Nucleus accumbens (tissue), 56 donors: Measurements from ENCODE around the gene GOLGA5.
A peak's percentile ranks its signal among the peaks of the same experiment; 100 is the strongest.
"Not testable (repeated sequence)": the region's sequence is repeated elsewhere in the genome, so short reads cannot be mapped to it uniquely, and the experiment has no call there.

Experiments used
- DNase-seq, 56 donors: peaks; one replicate each; lab custom pipeline; 2025; lab: John Stamatoyannopoulos, UW

GOLGA5 gene

GRCh38 chr14:92819680-92820535, 25.8 kb downstream of the GOLGA5 start:
- DNase-seq = not testable (repeated sequence)

- DNase-seq = not testable (repeated sequence)
Observed at GRCh38 chr14:92820536-92820840, 26.4 kb downstream of the GOLGA5 start.

- no peak for DNase-seq
Observed at GRCh38 chr14:92830902-92831301, 36.8 kb downstream of the GOLGA5 start.

DNA sequence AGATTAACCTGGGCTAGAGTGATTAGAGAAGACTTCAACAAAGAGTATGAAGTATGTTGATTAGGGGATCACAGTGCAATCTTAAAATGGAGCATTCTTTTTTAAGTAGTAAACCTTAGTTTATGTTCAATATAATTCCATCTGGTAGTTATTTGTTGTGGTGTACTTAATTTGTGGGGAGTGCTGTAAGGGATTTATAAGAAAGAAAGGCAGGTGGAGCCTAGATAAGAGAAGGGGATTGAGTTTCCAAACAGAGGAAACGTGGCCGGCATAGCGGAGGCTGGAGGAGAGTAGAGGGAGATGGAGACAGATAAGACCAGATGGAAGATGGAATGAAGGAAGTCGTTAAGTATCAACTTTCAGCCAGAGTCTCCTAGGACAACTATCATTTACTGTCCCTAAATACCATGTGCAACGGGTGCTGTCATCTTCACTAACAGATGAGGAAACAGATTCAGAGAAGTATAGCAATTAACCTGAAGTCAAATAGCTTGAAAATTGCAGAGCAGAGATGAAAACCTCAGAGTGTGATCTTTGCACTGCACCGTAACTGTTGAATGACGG, 38.1 kb downstream of the GOLGA5 start:
- no peak for DNase-seq

DNA sequence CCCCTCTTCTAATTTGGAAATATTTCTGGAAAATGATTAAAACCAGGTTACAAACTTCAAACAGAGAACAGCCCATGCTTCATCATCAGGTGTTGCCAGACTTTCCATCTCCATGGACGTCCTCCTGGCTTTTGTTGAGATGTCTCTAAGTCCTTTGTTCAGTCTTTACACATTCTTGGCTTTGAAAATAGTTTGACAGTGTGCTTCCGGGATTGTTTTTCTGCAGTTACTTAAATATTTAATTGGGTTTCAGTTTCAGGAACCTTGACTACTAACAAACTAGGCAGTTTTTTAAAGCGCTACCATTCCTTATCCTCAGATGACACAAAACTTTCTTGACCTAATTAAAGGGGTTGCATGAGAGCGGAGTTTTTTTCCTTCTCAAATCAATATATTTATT, 47.8 kb downstream of the GOLGA5 start:
- no peak for DNase-seq

GRCh38 chr14:92844204-92844603, 50.1 kb downstream of the GOLGA5 start:
- DNase-seq = no peak

- DNase-seq = no peak
Observed at GRCh38 chr14:92846162-92846897, 52.2 kb downstream of the GOLGA5 start.

- DNase-seq = no peak
Observed at GRCh38 chr14:92847278-92847677, 53.2 kb downstream of the GOLGA5 start.

GRCh38 chr14:92847749-92848148, 53.6 kb downstream of the GOLGA5 start:
- DNase-seq = no peak

DNA sequence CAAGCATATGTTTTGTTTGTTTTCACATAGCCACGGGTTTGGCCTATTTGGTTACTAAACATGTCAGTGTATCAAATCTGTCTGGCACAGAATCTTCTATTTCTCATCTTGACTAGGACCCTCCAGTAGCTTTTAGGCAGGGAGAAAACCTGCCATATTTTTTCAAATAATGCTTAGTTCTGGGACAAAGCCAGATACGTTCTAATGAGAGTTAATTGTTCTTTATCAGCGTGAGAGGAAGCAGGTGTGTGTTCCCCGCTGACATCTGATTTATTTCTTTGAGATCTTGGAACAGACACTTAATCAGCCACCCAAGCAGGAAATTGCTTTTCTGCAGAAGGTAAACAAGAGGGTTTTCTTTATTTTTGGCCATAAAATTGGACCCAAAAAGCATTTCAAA, 54.8 kb downstream of the GOLGA5 start:
- no peak for DNase-seq

DNA sequence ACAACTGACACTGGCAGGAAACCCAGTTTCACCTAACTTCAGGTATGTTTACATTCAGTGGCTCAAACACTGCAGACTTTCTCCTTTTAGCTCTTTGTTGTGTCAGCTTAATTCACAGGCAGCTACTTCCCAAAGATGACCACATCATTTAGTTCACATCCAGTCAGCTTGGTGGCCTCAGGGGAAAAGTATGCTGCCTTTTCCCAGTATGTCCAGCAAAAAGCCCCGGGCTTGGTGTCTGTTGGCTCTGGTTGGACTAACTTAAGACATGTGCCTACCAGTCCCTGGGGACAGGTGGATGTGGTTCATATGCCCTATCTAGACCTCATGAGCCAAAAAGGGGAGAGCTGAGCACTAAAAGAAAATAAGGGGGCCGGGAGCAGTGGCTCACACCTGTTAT, 56.4 kb downstream of the GOLGA5 start:
- DNase-seq = no peak

DNA sequence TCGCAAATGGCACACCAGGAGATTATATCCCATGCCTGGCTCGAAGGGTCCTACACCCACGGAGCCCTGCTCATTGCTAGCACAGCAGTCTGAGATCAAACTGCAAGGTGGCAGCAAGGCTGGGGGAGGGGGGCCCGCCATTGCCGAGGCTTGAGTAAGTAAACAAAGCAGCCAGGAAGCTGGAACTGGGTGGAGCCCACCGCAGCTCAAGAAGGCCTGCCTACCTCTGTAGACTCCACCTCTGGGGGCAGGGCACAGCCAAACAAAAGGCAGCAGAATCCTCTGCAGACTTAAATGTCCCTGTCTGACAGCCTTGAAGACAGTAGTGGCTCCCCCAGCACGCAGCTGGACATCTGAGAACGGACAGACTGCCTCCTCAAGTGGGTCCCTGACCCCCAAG, 59.0 kb downstream of the GOLGA5 start:
- not testable (repeated sequence) for DNase-seq

DNA sequence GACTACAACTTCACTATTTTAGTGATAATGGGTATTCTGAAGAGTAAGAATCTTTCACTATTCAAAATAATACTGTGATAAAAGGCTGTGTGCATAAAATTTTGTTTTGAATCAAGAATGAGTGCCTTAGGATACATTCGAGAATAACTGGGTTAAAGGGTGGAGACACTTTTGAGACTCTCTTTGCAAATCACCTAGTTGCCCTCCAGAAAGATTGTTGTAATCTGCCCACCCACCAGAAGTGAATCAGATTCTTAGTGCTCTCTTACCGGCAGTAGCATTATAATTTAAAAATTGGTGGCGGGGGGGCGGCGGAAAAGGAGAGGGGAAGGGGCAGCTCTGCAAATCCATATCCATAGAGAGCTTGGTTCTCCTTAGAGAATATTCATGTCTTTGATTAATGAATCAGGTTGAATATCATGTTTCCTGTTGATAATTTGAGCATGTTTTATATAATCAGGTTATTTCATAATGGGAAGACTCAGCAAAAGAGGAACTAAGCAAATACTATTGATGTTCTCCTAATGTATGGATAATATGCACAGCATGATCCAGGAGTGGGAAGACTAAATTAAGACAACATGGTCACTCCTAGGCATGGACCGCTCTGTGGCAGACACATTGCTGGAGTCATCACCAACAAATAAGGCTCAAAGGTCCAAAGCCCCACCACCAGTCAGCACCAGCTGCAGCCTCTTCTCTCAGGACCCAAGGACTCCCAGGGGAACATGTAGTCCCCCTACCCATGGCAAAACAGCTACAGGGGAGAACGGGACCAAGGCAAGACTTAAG, 66.1 kb downstream of the GOLGA5 start:
- DNase-seq = peak in 1 of 56 donors; percentile 5

DNA sequence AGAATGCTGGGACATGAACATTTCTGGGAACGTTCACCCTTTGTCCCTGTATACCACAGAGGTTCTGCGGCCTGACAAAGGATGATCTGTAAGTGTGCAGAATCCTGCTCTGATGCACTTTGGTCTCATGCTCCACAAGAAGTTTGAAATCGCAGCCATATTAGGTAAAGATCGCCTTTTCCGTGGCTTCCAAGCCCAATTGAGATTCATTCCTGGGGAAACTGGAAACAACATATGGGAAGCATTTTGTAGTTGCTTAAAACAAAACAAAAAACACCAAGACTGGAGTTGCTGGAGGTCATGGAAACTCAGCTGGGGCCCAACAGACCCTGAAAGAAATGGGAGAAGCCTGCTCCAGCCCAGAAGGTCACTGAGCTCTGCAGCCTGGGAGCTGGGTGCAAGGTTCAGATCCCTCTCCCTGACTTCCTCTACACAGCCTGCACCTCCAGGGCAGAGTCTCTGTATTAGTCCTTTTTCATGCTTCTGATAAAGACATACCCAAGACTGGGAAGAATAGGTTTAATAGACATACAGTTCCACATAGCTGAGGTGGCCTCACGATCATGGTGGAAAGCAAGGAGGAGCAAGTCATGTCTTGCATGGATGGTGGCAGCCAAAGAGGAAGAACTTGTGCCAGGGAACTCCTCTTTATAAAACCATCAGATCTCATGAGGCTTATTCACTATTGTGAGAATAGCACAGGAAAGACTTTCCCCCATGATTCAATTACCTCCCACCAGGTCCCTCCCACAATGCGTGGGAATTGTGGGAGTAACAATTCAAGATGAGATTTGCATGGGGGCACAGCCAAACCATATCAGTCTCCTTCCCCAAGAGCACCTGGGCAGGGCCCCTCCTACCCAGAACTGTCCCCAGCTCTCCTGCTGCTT, 68.0 kb downstream of the GOLGA5 start:
- no peak for DNase-seq

DNA sequence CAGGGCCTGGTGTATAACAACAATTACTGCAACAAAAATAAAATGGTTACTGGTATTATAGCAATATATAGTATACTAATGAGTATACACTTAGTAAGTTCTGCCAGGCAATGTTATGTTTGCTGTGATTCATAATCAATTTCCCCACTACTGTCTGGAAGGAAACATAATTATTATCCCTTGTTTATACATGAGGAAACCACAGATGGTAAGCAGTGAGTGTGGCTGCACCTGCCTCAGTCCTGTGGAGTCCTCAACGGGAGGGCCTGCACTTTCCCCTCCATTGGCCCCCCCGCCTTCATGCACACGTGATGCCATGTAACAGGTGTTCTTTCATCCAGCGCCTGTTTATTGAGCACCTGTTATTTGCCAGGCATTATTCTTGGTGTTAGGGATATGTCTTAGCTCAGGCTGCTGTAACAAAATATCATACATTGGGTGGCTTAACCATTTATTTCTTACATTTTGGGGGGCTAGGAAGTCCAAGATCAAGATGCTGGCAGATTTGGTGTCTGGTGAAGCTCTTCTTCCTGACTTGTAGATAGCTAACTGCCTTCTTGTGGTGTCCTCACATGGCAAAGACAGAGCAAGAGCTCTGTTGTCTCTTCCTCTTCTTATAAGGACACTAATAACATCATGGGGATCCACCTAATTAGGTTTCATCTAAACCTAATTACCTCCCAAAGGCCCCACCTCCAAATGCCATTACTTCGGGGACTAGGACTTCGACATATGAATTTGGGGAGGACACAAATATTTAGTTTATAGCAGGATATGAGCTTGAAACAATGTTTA, 69.4 kb downstream of the GOLGA5 start:
- no peak for DNase-seq

DNA sequence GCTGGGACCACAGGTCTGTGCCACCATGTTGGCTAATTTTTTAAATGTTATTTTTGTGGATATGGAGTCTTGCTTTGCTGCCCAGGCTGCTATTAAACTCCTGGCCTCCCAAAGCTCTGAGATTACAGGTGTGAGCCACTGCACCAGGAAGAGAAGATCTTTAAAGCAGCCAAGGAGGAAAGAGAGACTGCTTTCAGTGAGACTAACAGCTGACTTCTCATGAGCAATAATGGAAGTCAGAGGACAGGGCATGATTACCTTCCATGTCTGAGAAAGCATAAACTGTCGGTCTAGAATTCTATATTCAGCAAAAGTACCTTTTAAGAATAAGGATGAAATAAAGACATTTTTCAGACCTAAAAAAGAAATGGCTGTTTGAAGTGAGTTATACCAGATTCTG, 71.6 kb downstream of the GOLGA5 start:
- no peak for DNase-seq

- no peak for DNase-seq
Observed at GRCh38 chr14:92866181-92866752, 72.2 kb downstream of the GOLGA5 start.
